NCI-H748 (cell line): ENCODE results near the gene BLOC1S3.

Source experiments
- DNase-seq: peaks from one replicate; lab custom pipeline; 2025; ENCODE audit not compliant: unreplicated experiment; lab: John Stamatoyannopoulos, UW

Gene BLOC1S3

DNA sequence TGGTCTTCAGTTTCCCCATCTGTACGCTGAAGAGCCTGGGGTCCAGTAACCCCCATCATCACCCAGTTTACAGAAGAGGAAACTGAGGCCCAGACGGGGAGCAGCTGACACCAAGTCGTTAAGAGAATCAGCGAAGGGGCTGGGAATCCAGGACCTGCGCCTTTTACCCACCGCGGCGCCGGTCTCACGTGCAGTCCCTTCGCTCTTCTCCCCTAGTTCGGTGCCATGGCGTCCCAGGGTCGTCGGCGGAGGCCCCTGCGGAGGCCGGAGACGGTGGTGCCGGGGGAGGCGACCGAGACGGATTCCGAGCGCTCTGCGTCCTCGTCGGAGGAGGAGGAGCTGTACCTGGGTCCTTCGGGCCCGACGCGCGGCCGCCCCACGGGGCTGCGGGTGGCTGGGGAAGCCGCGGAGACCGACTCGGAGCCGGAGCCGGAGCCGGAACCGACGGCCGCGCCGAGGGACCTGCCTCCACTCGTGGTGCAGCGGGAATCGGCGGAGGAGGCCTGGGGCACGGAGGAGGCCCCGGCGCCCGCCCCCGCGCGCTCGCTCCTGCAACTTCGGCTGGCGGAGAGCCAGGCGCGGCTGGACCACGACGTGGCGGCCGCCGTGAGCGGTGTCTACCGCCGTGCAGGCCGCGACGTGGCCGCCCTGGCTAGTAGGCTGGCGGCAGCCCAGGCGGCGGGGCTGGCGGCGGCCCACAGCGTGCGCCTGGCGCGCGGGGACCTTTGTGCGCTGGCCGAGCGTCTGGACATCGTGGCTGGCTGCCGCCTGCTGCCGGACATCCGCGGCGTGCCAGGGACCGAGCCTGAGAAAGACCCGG lies 698 bp downstream of the BLOC1S3 start:
- DNase-seq = peak; percentile 68

DNA sequence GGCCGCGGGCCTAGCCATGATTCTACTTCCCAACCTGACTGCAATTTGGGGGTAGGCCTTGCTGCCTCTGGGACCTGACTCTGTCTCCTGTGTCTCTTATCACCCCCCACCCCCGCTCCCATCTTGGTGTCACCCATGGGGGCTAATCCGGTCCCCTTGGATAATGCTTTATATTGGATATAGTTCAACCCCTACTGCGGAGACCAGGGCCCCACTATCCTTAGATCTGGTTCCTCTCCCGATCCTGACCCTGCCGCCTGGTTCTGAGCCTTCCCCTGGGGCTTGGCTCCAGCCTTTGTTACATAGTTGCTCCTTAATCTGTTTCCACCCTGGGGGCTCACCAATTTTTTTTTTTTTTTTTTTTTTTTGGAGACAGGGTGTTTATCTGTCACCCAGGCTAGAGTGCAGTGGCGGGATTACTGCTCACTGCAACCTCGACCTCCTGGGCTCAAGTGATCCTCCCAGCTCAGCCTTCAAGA lies 1.3 kb downstream of the BLOC1S3 start:
- DNase-seq = no peak

DNA sequence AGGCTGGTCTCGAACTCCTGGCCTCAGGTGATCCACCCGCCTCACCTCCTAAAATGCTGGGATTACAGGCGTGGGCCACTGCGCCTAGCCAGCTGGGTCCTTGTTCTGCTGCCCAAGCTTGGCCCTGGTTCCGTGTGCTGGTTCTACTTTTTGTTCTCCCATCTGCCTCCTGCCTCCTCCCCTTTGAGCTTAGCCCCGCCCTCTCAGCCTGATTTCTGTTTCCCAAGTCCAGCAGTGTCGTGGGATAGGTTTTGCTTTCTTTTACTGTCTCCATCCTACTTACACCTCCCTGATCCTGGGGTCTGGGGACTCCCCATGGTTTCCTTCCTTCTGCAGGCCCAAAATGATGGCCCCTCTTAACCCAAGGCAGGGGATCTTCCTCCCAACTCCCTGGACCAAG lies 2.4 kb downstream of the BLOC1S3 start:
- no peak for DNase-seq

DNA sequence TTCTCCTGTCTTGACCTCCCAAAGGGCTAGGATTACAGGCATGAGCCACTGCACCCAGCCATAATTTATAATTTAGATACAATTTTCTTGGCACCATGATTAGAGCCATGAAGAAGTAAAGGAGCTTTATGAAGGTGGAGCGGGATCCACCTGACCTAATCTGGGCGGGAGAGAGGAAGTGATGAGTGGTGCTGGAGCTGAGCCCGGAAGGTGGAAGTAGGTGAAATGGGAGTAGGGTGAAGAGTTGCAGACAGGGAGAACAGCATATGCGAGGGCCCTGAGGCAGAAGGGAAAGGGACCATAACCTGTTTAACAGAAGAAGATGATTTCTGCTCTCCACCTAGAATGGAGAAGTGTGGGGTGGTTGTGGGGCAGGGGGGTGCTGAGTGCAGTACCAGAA lies 4.2 kb downstream of the BLOC1S3 start:
- no peak for DNase-seq

DNA sequence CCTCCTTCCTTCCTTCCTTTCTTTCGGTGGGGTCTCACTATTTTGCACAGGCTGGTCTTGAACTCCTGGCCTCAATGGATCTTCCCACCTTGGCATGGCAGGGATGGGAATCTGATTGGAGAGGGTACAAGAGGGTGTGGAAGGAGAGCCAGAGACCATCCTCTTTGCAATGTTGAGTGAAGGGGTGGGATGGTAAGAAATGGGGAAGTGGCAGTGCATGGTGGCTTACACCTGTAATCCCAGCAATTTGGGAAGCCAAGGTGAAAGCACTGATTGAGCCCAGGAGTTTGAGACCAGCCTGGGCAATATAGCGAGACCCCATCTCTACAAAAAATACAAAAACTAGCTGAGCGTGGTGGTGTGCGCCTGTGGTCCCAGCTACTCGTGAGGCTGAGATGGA lies 5.5 kb downstream of the BLOC1S3 start:
- no peak for DNase-seq

DNA sequence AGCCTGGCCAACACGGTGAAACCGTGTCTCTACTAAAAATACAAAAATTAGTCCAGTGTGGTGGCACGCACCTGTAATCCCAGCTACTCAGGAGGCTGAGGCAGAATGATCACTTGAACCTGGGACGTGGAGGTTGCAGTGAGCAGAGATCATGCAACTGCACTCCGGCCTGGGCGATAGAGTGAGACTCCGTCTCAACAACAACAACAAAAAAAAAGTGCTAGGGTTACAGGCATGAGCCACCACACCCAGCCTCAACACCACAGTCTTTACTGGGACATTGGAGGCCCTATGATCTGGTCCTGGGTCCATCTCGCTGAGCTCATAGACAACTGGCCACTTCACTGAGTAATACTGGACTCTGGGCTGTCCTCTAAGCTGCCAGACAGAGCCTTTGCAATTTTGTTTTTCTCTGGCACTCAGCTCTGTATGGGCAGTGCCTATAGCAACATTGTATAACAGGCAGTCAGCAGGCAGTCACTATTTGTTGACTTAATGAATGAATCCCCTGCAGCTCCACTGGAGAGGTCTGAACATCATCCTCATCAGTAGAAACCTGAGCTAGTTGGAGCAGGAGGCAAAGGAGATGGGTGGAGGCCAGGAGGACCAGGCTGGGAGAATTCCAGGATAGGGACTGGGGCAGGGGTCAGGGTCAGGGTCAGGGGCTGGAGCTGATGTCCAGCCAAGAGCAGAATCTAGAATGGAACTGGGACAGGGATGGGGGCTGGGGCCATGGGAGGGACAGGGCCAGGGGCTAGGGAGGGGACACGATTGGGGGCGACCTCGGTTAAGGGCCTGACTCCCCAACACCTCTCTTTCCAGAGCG lies 8.1 kb downstream of the BLOC1S3 start:
- peak; percentile 42 for DNase-seq

DNA sequence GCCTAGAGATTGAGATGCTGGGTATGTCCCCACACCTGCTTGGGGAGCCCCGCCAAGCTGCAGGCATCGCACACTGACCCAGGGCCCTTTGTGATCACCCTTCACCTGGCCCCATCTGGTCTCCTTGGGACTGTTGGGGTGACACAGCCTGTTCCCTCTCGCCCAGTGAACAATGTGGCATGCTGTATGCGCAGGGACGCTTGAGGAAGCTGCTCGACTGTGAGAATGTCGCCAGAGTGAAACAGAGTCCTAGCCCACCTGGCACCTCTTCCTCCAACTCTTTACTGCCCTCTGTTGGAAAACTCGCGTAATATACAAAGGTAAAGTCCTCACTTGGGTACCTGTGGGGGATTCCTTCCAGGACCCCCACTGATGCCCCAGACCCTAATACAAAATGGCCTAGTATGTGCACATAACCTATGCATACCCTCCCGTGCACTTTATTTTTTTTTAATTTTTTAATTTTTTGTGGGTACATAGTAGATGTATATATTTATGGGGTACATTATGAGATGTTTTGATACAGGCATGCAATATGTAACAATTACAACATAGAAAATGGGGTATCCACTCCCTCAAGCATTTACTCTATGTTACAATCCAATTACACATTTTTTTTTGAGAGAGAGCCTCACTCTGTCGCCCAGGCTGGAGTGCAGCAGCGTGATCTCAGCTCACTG lies 9.0 kb downstream of the BLOC1S3 start:
- DNase-seq = peak; percentile 73

DNA sequence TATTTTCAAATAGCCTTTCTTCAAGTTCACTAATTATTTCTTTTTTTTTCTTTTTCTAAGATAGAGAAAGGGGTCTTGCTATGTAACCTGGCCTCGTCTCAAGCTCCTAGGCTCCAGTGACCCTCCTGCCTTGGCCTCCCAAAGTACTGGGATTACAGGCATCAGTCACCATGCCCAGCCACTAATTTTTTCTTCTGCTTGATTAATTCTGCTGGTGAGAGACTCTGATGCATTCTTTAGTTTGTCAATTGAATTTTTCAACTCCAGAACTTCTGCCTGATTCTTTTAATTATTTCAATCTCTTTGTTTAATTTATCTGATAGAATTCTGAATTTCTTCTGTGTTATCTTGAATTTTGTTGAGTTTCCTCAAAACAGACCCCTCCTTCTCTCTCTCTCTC lies 11.4 kb downstream of the BLOC1S3 start:
- no peak for DNase-seq

DNA sequence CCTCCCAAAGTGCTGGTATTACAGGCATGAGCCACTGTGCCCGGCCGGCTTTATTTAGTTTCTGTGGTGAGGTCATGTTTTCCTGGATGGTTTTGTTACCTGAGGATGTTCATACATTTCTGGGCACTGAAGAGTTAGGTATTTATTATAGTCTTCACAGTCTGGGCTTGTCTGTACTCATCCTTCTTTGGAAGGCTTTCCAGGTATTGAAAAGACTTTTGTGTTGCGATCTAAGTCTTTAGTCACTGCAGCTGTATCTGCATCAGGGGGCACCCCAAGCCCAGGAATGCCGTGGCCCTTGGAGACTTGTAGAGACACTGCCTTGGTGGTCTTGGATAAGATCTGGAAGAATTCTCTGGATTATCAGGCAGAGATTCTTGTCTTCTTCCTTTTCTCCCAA lies 12.8 kb downstream of the BLOC1S3 start:
- no peak for DNase-seq

DNA sequence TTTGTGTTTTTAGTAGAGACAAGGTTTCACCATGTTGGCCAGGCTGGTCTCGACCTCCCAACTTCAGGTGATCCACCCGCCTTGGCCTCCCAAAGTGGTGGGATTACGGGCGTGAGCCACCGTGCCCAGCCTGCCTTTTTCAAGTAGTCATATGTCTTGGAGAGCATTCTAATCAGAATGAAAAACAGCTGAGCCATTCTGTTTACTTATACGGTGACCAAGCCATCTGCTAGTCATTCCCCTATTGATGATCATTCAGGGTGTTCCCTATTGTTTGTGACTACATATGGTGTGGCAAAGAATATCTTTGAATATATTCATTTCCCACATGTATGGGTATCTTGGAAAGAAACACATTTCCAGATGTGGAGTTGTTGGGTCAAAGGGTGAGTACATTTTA lies 17.2 kb downstream of the BLOC1S3 start:
- no peak for DNase-seq

DNA sequence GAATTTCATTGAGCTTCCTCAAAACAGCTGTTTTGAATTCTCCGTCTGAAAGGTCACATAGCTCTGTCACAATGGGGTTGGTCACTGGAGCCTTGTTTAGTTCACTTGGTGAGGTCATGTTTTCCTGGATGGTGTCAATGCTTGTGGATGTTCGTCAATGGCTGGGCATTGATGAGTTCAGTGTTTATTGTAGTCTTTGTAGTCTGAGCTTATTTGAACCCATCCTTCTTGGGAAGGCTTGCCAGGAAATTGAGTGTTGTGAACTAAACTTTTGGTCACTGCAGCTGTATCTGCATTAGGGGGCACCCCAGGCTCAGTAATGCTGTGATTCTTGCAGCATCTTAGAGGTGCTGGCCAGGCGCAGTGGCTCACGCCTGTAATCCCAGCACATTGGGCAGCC lies 22.0 kb downstream of the BLOC1S3 start:
- DNase-seq = peak; percentile 22

DNA sequence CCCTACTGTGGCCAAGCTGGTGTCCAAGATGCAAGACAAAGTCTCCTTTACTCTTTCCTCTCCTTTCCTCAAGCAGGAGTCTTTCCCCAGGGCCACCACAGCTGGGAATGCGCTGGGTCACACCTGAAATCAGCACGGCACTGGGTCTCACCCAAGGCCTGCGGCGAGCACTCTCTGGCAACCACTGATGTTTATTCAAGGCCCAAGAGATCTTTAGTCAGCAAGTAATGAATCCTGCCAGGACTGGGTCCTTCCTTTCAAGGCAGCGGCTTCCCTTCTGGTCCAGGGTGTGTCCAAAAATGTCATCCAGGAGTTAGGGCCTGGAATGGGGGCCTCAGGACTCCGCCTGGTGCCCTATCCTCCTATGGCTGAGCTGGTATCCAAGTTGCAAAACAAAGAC lies 24.1 kb downstream of the BLOC1S3 start:
- DNase-seq = no peak

DNA sequence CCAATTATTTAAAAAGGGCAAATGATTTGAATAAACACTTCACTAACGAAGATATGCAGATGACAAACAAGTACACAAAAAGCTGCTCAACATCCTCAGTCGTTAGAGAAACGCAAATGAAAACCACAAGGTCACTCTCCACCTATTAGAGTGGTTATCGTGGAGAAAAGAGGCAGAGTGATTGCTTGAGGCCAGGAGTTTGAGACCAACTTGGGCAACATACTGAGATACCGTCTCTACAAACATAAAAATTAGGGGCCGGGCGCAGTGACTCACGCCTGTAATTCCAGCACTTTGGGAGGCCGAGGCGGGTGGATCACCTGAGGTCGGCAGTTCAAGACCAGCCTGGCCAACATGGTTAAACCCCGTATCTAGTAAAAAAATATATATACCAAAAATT lies 27.2 kb downstream of the BLOC1S3 start:
- no peak for DNase-seq

DNA sequence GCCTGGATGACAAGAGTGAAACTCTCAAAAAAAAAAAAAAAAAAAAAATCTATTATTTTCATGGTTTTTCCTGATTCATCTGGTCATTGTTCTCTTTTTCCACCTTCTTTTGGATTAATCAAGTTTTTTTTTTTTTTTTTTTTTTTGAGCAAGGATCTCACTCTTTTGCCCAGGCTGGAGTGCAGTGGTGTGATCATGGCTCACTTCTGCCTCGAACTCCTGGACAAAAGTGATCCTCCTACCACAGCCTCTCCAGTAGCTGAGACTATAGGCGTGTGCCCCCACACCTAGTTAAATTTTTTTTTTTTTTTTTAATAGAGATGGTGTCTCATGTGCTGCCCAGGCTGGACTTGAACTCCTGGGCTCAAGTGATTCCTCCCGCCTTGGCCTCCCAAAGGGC lies 27.7 kb downstream of the BLOC1S3 start:
- no peak for DNase-seq

DNA sequence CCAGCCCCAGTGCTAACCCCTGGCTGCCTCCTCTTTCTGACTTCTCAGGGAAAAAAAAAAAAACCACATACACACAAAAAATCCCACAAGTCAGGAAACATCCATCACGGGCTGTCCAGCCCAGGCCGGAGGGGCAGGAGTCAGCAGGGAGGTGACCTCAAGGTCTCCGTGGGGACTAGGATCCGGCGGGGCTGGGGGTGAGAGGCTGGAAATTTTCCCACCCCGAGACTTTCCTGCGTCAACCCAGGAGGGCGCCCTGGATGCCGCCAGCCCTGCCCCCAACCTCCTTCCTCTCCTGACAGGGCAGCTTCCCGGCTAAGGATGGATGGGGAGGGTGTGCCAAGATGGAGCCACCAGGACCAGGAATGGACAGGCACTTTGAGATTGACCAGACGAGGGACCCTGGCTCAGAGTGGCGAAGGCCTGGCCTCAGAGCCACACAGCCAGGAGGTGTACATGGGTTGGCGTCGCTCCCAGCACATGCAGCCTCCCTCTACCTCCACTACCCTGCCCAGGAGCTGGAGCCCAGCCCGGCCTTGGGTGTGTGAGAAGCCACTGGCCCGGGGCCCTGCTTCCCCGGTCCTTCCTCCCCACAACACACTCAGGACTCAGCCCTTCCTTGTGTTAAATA lies 33.3 kb downstream of the BLOC1S3 start:
- no peak for DNase-seq

DNA sequence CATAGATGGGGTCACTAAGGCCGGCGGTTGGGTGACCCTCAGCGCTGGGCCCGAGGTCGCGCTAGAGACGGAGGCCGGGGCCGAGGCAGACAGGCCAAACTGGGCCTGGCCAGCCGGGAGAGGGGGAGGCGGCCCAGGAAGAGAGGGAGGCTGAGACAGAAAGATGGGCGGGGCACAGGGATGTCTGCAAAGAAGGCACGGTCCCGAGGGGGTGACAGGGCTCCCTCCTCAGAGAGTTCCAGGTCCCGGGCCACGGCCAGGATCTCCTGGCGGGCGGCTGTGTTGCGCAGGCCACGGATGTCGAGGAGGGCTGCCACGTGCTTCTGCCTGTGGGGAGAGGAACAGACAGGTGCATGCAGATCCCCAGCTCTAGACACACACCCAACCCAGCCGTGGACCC lies 34.4 kb downstream of the BLOC1S3 start:
- no peak for DNase-seq

DNA sequence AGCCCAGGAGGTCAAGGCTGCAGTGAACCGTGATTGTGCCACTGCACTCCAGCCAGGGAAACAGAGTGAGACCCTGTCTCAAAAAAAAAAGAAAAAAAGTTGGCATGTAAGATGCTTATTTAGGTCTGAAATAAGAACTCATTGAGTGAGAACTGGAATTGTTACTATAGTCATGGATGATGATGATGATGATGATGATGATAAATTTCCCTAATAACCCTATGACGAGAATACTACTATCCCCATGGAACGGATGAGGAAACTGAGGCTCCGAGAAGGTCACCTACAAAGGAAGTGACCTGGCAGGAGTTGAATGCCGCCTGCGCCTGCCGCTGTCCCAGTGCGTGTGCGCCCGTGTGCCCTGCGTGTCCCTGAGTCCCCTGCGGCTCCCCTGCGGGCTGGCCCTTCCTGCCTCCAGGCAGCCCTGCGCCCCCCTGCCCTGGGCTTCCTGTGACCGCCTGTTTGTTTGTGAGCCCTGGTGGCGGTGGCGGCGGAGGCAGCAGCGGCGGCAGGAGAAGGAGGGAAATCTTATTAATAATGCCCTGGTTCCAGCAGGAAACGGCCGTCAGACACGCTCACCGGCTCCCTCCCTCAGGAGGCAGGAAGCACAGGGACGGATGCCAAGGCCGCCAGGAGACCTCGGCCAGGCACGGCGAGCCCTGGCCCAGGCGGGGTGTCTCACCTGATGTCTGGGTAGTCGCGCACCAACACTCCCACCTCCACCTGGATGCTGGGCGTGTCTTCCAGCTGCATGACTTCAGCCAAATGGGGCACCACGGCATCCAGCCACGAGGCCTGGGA lies 37.0 kb downstream of the BLOC1S3 start:
- DNase-seq = peak; percentile 72

DNA sequence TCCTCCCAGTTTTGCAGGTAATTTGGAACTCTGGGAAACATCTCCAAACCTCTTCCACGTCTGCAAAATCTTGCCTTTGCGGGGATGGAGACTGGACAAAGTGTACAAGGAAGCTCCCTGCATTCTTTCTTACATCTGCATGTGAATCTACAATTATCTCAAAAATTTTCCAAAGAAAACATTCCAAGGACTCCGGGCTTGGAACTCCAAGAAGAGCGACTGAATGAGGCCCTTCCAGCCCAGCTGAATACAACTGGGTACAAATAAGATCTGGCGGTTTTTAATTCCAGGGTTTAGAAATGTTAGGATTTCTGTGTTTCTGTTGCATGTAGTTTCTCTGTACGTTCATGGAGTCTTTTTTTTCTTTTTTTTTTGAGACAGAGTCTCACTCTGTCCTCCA lies 38.1 kb downstream of the BLOC1S3 start:
- no peak for DNase-seq

DNA sequence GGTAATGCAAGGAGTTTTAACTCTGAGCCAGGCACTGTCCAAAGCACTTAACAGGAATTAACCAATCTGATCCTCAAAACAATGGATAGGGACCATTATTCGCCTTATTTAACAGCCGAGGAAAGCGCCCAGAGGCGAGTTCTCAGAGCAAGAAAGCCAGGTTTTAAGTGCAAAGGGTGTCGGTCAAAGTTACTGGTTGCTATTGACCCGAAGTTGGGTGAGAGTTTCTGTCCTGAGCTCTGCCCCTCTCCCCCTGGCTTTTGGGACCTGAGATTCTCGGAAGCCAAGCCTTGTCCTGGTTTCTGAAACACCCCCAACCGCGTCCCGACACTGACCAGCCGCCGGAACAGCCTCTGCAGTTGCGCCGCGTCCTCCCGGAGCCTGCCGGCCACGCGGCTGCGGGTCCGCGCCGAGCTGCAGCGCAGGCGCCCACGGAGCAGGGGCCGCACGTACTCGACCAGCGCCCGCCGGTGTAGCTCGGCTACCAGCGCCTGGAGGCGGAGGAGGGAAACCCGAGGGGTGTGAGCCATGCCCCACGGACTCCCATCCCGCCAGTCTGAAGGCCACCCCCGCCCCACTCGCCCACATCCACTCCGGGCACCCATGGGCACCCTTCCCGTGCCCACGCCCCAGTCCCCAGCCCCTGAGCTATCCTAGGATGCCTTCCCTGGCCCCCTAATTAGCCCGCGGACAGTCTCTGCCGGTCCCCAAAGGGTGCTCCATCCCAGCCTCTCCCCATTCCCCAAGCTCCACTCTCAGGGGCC lies 38.8 kb downstream of the BLOC1S3 start:
- DNase-seq = no peak

DNA sequence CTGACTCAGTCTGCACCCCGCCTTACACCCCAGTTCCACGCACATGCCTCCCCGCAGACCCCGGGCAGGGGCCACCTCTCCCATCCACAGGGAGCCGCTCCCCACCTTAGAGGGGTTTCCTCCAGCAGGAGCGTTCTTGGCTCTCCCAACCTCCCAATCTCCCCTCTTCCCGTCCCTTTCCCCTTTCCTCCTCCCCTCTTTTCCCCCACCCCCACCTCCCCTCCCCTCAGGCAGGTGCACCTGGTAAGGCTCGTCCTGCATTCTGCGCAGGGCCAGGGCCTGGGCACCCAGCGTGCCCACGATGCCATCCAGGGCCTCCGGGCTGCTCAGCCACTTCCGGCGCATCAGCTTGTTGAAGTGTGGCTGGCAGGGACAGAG lies 39.4 kb downstream of the BLOC1S3 start:
- no peak for DNase-seq
